ENCODE data around the gene THUMPD1.

GRCh38 chr16:20734782-20735181 is 6.8 kb downstream of the THUMPD1 start:
- TF ChIP-seq, protein P1, sequence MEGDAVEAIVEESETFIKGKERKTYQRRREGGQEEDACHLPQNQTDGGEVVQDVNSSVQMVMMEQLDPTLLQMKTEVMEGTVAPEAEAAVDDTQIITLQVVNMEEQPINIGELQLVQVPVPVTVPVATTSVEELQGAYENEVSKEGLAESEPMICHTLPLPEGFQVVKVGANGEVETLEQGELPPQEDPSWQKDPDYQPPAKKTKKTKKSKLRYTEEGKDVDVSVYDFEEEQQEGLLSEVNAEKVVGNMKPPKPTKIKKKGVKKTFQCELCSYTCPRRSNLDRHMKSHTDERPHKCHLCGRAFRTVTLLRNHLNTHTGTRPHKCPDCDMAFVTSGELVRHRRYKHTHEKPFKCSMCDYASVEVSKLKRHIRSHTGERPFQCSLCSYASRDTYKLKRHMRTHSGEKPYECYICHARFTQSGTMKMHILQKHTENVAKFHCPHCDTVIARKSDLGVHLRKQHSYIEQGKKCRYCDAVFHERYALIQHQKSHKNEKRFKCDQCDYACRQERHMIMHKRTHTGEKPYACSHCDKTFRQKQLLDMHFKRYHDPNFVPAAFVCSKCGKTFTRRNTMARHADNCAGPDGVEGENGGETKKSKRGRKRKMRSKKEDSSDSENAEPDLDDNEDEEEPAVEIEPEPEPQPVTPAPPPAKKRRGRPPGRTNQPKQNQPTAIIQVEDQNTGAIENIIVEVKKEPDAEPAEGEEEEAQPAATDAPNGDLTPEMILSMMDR (conservative IDR thresholded peaks at IDR 0.05): no peak
- TF ChIP-seq ZFX (IDR thresholded peaks at IDR 0.05): no peak
